ENCODE results near the gene HES5.

- TF ChIP-seq CTCF (conservative IDR thresholded peaks at IDR 0.05 in 1 of 2, IDR thresholded peaks at IDR 0.05 in 1 of 2; ENCODE audit: low read depth in 1 of 2, low read length in 2 of 2) (no peak), EZH2 (IDR thresholded peaks at IDR 0.05; ENCODE audit: low read length, missing control alignments) (no peak)
These were observed 26.8 kb upstream of the HES5 start for GRCh38 chr1:2556678-2557481.

Measured in fibroblast of lung (primary cell).